Measurements from ENCODE around the gene ICAM3. TPM values are rescaled to one million over a fixed set of nuclear protein-coding genes. Genes with fewer than 3 reads are reported as not detected.

ICAM3 gene
- total RNA-seq, 1 experiment from 2014 or later = 10.5 TPM

GRCh38 chr19:10321874-10322835 is 17.3 kb downstream of the ICAM3 start:
- intact Hi-C loops (cut with micrococcal nuclease; ENCODE audit: unreplicated experiment) (no loop called here), in situ Hi-C loops (cut with HindIII; ENCODE audit: low pct_unique_long_range_greater_than_20kb, low sequenced_read_pairs) (no loop called here)
- no peaks in the 10 kb centered on the region for H3K9me3 ChIP-seq (ENCODE audit: control insufficient read depth, insufficient read depth, low read depth, low read length)
- H3K4me1 ChIP-seq (ENCODE audit: control insufficient read depth, insufficient read depth, low read length) = no peaks in the 10 kb centered on the region
- DNase-seq (ENCODE audit: low read depth, low spot score) (no peak), ATAC-seq (no peak)
- BruUV-seq (replicated peaks) = no TSS peak
- H3K36me3 ChIP-seq (ENCODE audit: control insufficient read depth, insufficient read depth, low read length) = no peaks in the 10 kb centered on the region; the same call in 1 of the 2 replicates
- H3K27ac ChIP-seq (ENCODE audit: low read length) = no peak overlapping the region
- POLR2A ChIA-PET = no interaction called here
- H3K4me3 ChIP-seq (ENCODE audit: low read depth in 2 of 2, low read length in 2 of 2) = no peak overlapping the region
- TF ChIP-seq POLR2AphosphoS5 (IDR thresholded peaks at IDR 0.05; ENCODE audit: low read depth, low read length) (no peak), CTCF (IDR thresholded peaks at IDR 0.05) (no peak), SIN3A (IDR thresholded peaks at IDR 0.05; ENCODE audit: borderline replicate concordance, insufficient read depth, low read depth, low read length) (no peak), REST (IDR thresholded peaks at IDR 0.05; ENCODE audit: insufficient read depth in 1 of 2, low read depth in 2 of 2, low read length in 1 of 2) (no peak), TCF7L2 (IDR thresholded peaks at IDR 0.05; ENCODE audit: low read depth, low read length) (no peak)
- CTCF ChIA-PET = interaction anchor here (0.6 kb wide), 1 partner anchor 69 kb away, joined by 12 read pairs; no protein-coding TSS in a partner anchor
- no peaks in the 10 kb centered on the region for H3K27me3 ChIP-seq (ENCODE audit: control insufficient read depth, insufficient read depth, low read length)

GRCh38 chr19:10321417-10321797 is 18.0 kb downstream of the ICAM3 start:
- no TSS peak for BruUV-seq (replicated peaks)
- no peak for ATAC-seq
- CTCF ChIA-PET = interaction anchor here (0.6 kb wide), 1 partner anchor 68 kb away, joined by 12 read pairs; no protein-coding TSS in a partner anchor

More at GRCh38 chr19:10321417-10321797, 18.0 kb downstream of the ICAM3 start:
- H3K27me3 ChIP-seq (ENCODE audit: control insufficient read depth, insufficient read depth, low read length) = no peaks in the 10 kb centered on the region
- H3K27ac ChIP-seq (ENCODE audit: low read length) = no peak overlapping the region
- TF ChIP-seq TCF7L2 (IDR thresholded peaks at IDR 0.05; ENCODE audit: low read depth, low read length) = no peak
- TF ChIP-seq REST (IDR thresholded peaks at IDR 0.05; ENCODE audit: insufficient read depth in 1 of 2, low read depth in 2 of 2, low read length in 1 of 2) = no peak
- no peak for TF ChIP-seq SIN3A (IDR thresholded peaks at IDR 0.05; ENCODE audit: borderline replicate concordance, insufficient read depth, low read depth, low read length)
- no peak for TF ChIP-seq POLR2AphosphoS5 (IDR thresholded peaks at IDR 0.05; ENCODE audit: low read depth, low read length)
- no peak for TF ChIP-seq CTCF (IDR thresholded peaks at IDR 0.05)
- DNase-seq (ENCODE audit: low read depth, low spot score) = no peak
- no peaks in the 10 kb centered on the region for H3K9me3 ChIP-seq (ENCODE audit: control insufficient read depth, insufficient read depth, low read depth, low read length)
- H3K4me3 ChIP-seq (ENCODE audit: low read depth in 2 of 2, low read length in 2 of 2) = no peak overlapping the region
- POLR2A ChIA-PET = interaction anchor here (0.6 kb wide), 1 partner anchor 10 kb away, joined by 3 read pairs; no protein-coding TSS in a partner anchor
- in situ Hi-C loops (cut with HindIII; ENCODE audit: low pct_unique_long_range_greater_than_20kb, low sequenced_read_pairs) = no loop called here
- H3K36me3 ChIP-seq (ENCODE audit: control insufficient read depth, insufficient read depth, low read length) = no peaks in the 10 kb centered on the region; the same call in 1 of the 2 replicates
- H3K4me1 ChIP-seq (ENCODE audit: control insufficient read depth, insufficient read depth, low read length) = peaks cover under 1% of the 10 kb centered on the region; the same call in 1 of the 2 replicates
- intact Hi-C loops (cut with micrococcal nuclease; ENCODE audit: unreplicated experiment) = no loop called here
